HG02943 (cell line): Measurements from ENCODE around the gene RANBP9.

Experiments used
- ATAC-seq: cut with Tn5 transposase; IDR thresholded peaks from one replicate; pipeline ENCODE4 v1.9.1; 2021; ENCODE audit warnings: mild to moderate bottlenecking, low read depth, moderate library complexity; ENCODE audit not compliant: unreplicated experiment

RANBP9 gene

DNA sequence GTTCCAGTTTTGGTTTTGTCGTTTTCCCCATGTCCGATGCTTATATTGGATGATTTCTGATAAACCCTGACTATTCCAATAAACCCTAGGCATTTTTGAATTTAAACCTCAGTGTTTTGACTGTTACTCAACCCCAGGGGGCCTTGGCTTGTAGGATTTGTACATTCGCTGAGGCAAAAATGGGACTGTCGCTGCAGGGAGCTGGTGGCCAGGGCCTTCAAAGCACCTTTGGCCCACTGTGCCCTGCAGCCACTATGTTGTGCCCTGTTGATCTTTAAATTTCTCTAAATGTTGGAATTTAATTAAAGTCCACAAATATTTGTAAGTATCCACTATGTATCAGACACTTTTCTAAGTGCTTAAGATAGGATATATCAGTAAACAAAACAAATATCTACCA, 106.0 kb downstream of the RANBP9 start:
- no peak for ATAC-seq

DNA sequence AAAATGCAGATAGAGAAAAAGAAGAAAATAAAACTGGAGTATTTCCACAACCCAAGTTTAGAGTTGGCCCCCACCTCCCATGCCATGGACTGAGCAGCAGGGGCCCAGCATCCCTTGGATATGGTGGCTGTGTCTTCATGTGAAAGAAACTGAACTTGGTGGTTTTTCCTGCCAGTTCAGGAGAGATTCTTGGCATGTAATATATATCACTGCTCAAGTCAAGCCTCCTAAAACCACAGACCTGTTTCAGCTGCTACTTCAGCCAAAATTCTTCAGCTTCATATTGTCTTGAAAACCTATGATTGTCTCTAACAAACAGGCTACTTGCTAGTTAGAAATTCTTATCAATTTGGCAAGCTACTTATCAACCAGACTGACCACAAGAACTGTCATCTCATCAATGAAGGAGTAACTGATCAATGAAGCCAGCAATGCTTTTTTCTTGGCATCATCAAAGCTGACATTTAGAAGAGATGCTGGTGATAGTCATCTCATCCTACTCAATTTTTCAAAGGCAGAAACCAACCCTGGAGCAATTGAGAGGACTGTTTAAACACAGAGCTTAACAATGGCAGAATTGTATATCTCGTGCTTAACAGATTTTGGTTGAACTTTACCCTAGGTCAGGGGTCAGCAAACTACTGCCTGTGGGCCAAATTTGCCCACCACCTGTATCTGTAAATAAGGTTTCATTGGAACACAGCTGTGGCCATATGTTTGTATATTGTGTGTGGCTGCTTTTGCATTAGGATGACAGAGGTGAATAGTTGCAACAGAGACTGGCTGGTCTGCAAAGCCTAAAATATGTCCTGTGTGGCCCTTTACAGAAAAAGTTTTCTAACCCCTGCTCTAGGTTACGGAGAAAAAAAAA, 106.9 kb downstream of the RANBP9 start:
- no peak for ATAC-seq

DNA sequence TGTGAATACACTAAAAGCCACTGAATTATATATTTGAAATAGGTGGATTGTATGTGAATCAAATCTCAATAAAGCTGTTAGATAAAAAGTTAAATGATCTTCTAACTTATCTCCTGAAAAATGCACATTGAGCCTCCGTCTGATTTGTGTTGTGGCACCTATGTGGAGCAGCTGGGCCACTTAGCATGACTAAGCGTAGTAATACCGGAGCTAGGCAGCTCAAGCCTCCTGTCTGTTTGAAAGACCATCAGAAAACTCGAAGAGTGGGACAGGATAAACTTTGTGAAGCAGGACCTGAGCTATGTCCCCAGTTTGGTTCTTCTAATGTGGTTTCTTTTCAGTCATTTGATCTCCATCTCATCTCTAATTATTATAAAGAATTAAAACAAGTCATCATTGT, 107.5 kb downstream of the RANBP9 start:
- ATAC-seq = no peak

DNA sequence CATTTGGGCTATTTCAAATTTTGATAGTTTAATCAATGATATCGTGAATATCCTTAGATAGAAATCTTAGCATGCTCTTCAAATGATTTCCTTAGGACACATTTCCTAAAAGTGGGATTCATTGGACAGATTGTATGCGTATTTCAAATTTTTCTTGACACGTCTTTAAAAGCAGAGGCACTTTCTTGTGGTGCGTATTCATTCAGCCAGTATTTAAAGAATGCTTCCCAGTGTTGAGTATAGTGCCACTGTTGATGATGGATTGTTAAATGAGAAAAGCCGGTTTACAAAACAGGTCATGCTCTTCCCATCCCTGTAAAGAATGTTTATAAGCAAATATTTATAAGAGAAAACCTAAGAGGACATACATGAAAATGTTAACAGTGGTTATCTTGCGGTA, 111.6 kb downstream of the RANBP9 start:
- ATAC-seq = no peak

DNA sequence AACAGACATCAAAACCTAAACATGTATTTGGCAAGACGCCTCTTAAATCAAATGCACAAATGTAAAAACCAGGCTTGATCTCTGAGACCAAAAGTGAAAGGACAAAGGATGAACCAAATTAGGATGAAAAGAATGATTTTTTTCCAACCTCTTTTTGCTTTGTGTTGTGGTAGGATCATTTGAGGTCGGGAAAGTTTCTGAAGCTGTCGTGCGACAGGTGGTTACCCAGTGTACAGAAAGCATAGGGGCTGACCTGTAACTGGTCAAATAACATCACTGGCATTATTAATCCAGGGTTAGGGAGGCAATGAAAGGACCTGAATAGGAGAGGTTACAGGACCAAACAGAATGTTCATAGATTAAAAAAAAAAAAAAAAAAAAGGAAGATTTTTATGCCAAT, 114.6 kb downstream of the RANBP9 start:
- no peak for ATAC-seq

DNA sequence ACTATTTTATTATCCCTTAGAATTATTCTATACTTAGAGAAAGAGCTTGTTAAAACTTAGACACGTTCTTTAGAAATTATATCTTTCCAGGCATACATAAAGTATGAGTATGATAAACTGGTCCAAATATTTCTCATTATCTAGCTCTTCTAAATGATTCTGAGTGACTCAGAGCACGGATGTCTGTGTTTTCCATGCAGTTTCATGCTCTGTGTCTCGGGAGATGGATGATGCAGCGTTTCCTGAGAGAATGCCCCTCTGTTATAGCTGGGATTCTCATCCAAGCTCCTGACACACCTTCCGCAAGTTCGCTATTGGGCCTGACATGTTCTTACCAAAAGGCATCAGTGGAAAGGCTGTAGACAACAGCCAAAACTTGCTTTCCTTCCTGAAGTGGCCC, 117.9 kb downstream of the RANBP9 start:
- no peak for ATAC-seq

DNA sequence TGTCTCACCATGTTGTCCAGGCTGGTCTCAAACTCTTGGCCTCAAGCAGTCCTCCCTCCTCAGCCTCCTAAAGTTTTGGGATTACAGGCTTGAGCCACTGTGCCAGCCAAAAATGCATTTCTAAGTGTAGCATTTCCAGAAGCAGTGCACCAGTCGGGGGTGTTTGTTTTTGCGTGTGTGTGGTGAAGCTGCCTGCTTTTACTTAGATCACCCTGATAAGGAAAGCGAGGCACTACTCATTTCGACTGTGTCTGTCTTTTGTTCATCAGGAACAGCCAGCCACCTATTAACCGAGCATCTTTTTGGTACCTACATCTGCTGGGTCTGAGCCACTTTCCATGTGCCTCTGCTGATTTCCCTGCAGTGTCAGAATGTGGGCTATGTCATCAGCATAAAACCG, 118.5 kb downstream of the RANBP9 start:
- no peak for ATAC-seq

DNA sequence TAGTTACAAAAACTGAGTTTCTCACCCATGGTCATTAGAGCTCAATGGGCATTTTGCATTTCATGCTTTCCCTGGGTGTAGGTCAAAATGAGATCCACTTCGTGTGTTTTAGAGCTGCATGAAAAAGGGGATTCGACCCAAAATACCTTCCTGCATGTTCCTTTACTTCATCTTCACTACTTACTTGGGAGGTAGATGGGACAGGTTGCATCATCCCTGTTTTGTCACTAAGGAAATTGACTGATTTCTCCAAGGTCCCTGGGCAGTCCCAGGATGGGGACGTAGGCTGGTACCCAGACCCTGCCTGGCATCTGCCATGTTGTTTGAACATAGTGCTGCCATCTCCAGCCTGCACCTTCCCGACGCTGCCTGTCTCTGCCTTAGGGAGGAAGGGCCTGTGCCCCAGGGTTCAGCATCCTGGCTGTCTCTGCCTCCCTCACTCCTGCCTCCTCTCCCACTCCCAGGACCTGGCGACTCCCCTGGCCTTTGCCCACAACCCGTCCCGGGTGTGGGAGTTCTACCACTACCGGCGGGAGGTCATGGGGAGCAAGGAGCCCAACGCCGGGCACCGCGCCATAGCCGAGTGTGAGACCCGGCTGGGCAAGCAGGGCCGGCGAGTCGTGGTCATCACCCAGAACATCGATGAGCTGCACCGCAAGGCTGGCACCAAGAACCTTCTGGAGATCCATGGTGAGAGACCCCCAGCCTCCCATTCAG, 120.3 kb downstream of the RANBP9 start:
- ATAC-seq = no peak

DNA sequence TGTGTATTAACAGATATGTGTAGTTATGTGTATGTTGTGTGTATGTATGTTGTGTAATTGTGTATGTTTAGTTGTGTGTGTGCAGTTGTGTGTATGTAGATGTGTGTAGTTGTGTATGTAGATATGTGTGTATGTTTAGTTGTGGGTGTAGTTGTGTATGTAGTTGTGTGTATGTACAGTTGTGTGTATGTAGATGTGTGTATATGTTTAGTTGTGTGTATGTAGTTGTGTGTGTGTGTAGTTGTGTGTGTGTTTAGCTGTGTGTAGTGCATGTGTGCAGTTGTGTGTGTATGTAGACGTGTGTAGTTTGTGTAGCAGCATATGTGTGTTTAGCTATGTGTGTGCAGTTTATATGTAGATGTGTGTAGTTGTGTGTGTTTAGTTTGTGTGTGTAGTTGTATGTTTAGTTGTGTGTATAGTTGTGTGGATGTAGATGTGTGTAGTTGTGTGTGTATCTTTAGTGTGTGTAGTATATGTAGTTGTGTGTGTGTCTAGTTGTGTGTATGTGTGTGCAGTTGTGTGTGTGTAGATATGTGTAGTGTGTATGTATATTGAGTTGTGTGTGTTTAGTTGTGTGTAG, 121.0 kb downstream of the RANBP9 start:
- ATAC-seq = no peak

DNA sequence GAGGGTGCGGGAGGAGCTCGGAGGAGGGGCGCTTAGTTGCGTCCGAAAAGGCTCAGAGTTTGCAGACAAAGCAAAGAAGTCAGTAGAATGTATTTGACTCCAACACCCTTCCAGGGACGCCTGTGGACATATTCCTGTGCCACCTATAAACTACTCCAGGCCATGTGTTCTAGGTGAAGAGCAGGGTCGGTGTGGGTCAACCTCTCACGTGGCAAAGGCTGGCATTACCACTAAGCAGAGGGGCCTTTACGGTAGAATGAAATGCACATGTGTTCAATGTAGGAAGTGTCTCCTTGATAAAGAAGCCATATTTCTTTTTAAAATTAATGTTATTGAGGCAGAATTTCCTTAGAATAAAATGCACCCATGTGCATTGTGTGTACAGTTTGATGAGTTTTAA, 121.8 kb downstream of the RANBP9 start:
- ATAC-seq = no peak

DNA sequence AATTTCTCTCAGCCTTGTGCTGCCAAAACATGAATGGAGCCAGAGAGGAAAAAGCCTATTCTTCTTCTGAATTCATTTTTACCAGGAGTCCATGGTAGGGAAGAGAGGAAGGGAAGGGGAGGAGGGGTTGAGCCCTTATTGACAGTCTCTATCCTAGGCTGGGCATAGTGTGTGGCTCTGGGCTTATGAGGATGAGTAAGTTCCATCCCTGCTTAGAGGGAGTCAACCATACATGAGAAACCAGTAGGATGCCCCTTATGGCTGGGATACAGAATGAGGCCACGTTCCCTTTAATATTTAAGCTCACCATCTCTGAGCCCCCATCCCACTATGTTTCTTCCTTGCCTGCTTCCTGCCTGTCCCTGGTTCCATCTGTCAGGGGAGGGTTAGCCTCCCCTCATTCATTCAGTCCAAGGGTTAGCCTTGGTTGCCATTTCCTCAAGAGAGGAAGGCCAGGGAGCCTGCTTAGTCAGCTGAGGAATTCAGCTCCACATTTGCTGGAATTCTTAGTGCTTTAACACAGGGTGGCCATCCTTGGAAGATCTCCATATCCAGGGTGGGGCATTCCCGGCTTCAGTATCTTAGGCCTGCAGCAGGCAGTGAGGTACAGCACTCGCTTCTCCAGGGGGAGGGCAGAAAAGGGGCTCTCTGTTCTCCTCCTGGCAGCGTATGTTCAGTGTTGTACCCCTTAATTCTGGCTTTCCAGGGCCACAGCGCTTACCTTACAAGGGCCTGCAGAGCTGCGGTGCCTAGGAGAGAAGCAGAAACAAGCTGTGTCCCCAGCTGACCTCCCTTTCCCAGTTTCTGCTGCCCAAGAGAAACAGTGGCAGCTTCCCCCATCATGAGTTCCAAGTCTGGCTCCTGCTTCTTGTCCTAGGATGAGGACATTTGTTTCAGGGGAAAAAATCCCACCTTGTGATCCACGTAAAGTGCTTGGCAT, 124.8 kb downstream of the RANBP9 start:
- ATAC-seq = no peak

DNA sequence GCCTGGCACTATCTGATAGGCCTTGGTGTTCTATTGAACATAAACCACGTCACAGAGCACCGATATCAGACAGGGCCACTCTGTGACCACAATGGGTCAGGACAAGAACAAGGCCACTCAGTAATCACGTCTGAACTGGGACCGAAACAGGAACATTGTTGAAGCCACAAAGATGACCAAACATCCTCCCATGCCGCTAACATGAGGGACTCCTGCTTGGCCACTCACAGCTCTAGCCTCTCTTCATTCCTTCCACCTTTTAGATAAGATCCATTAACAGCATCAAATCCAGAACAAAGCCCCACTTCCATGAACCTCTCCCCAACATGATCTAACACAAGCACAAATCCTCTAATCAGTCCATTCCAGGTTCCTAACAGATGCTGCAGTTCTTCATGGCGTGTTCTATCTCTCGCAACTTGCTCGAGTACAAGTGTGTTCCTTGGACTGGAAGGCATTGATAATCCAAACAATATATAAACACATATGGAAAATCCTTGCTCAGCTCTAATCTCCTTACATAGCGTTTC, 129.9 kb downstream of the RANBP9 start:
- no peak for ATAC-seq

DNA sequence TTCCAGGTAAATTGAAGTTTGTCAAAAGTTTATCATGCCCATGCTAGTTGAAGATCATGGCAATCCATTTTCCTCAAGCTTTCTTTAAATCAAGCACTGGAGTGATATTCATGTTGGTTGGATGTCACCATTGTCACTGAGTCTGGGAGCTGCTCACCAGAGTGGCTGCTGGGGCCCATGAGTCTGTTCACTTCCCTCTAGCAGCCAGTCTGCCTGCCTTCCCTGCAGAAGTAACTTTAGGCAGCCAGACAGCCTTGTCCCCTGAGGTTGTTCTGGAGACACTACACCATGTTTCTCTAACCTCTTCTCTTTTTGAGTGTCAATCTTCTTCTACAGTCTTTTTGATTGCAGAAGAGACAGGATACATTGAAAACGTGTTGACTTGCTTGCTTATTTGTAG, 131.7 kb downstream of the RANBP9 start:
- ATAC-seq = no peak

DNA sequence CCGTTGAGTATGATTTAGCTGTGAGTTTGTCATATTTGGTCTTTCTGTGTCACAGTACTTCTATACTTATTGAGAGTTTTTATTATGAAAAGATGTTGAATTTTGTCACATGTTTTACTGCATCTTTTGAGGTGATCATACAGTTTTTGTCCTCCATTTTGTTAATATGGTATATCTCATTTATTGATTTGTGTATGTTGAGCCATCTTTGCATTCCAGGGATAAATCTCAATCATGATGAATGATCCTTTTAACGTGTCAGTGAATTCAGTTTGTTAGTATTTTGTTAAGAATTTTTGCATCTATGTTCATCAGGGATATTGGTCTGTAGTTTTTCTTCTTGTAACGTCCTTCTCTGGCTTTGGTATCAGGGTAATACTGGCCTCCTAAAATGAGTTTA, 133.7 kb downstream of the RANBP9 start:
- no peak for ATAC-seq

DNA sequence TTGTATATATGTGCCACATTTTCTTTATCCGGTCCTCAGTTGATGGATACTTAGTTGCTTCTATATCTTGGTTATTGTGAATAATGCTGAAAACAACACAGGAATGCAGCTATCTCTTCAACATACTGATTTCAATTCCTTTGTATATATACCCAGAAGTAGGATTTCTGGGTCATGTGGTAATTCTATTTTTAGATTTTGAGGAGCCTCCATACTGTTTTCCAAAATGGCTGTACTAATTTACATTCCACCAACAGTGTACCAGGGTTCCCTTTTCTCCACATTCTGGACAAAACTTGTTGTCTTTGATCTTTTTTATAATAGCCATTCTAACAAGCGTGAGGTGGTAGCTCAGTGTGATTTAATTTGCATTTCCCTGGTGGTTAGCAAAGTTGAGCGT, 135.6 kb downstream of the RANBP9 start:
- ATAC-seq = no peak

DNA sequence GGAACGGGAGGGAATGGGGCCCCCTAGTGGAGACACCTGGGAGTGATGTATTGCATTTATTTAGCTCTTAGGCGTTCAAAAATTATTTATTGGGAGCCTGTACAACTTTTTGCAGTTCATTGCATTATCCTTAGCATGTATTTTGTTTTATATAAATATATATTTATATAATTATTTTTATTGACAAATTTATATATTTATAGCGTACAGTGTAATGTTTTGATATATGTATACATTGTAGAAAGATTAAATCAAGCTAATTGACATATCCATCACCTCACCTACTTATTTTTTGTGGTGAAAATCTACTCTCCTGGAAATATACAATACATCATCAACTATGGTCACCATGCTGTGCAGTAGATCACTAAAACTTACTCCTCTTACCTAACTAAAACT, 136.3 kb downstream of the RANBP9 start:
- no peak for ATAC-seq

DNA sequence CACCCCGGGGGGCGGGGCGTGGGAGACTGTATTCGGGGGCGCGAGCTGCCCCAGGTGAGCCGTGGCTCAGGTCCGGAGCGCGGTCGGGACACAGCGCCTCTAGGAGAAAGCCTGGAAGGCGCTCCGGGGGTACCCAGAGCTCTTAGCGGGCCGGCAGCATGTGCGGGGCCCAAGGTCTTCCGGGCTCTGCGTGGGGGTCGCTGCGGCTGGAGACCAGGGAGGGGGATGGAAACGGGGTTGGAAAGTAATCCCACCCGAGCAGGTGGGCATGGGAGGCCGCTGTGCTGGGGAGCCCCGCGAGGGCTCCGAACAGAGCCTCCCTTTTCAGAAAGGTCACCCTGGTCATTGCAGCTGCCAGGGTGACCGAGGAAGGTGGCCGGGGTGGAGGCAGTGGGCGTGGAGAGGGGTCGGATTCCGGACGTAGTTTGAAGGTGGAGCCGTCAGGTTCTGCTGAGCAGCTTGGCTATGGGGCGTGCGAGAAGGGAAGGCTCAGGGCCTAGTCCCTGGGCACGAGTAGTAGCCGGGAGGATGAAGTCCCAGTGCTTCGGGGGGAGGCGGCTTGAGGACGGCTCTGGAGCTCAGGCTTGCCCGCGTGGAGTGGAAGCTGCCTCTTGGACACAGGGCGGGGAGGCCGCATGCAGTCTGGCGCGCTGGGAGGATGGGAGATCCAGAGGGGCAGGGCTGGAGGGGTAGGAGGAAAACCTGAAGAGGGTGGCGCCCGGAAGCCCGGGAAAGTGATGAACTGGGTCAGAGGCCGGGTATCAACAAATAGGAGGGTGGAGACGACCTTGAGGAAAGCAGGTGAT, 136.9 kb downstream of the RANBP9 start, which contains the start of gene SIRT5:
Gene SIRT5, plus strand, starts transcription at position 31 of the 806 bp plus-strand sequence. CDS start 9,510 bp downstream, outside the sequence.
- ATAC-seq = peak; percentile 75

DNA sequence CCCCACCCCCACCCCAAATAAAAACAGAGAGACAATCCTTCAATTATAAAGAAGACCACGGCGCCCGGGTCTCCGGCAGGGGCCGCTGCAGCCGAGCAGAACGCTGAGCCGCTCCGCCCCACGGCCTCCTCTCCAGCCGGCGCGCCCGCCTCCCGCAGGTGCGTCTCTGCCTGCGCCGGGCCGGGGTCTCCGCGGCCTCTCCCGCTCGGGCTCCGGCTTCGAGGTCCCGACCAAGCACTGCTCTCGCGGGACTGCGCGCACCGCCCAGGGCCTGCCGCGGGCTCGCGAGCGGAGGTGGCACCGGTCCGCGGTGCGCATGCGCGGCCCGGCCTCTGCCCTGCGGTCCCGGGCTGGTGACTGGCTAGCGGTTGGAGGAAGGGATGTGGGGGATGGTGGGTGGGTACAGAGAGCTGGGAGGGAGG, 137.5 kb downstream of the RANBP9 start:
- peak; percentile 71 for ATAC-seq

DNA sequence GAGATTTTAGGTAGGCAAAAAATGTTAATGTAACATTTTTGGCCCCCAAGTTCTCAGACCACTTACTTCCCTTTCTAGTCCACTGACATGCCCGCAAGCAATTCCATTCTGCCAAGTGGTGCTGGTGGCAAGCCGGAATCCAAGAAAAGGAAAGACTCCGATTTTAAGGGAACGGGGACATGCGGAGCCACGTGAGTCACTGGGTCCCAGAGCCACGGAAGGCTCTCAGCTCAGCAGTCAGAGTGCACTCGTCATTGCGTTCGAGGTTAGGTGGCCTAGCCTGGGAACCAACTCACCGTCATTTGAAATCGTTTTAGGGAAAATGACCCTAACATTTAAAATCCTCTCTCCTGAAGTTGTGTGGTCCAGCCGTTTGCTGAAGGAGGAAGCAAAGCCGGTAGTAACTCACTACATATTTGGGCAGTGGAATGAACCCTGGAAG, 137.9 kb downstream of the RANBP9 start:
- ATAC-seq = no peak
